ELF-1 (cell line): Measurements from ENCODE around the gene SNAI1.
"Not testable (repeated sequence)": the region's sequence is repeated elsewhere in the genome, so short reads cannot be mapped to it uniquely, and the experiment has no call there.

ENCODE experiments used
- DNase-seq: peaks from one replicate; pipeline ENCODE4 v3.0.0-alpha.2; 2016; ENCODE audit warnings: low read depth, low spot score

Gene SNAI1

DNA sequence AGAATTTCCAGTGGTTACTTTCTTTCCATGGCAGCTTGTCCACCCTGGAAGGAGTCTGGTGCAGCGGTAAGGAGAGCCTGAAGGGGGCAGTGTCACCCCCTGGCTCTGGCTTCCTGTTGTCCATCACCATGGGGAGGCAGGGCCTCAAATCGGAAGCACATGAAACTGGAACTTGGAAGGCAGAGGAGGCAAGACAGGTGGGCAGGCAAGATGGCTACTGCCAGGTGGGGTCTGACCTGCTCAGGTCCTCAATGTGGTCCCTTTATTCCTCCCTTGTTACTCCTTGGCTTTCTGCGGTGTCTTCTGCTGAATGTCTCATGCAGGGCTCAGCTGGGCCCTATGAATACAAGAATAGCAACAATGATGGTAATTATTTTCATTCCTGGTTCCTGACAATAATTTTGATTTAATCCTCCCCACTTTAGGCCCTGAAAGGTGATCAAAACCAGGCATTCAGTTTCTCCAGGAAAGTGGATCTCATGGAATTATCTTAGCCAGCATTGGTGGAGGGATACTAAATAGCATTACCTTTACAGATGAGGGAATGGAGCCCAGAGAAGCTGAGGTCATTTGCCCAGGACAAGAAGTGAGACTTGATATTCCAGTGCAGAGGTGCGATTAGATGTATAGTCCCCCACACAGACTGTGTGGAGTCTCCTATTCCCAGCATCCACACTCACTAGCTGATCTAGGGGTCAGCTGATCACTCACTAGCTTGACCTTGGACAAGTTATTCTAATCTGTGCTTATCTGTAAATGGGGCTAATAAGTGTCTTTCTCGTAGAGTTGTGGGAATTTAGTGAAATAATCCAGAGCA, 17.6 kb upstream of the SNAI1 start:
- peak; percentile 83 for DNase-seq

DNA sequence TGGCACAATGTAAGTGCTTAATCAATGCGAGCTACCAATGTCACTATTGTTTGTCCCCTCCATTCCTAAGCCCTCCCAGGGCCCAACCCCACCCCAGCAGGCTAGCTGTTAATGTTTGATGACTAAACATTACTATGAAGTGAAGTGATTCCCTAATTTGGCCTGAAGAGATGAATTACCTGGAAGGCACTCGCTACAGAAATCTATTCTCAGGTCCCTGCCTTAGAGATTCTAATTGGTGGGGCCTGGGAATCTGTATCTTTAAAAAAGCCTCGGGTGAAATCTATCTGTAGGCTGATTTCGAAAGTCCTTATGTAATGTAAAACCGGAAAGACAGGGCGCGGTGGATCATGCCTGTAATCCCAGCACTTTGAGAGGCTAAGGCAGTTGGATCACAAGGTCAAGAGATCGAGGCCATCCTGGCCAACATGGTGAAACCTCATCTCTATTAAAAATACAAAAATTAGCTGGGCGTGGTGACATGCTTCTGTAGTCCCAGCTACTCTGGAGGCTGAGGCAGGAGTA, 16.9 kb upstream of the SNAI1 start:
- DNase-seq = no peak

- no peak for DNase-seq
Observed at GRCh38 chr20:49966861-49967260, 15.9 kb upstream of the SNAI1 start.

- no peak for DNase-seq
Observed at GRCh38 chr20:49969234-49969633, 13.5 kb upstream of the SNAI1 start.

DNA sequence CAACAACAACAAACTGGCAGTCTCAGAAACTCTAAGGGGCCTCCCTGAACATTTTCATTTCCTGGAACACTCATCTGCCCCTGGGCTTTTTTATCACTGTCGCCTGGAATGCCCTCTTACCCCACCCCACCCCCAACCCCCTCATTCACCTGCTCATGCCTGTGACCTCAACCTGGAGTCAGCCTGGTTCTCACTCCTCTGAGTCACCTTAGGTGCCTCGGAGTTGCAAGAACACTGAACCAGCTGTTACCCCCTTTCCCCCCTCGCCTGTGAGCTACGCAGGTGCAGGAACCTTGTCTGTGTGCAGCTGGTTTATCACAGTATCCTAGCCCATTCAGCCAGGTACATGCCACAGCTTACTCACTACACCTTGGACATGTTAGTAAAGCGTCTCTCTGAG, 12.8 kb upstream of the SNAI1 start:
- no peak for DNase-seq

DNA sequence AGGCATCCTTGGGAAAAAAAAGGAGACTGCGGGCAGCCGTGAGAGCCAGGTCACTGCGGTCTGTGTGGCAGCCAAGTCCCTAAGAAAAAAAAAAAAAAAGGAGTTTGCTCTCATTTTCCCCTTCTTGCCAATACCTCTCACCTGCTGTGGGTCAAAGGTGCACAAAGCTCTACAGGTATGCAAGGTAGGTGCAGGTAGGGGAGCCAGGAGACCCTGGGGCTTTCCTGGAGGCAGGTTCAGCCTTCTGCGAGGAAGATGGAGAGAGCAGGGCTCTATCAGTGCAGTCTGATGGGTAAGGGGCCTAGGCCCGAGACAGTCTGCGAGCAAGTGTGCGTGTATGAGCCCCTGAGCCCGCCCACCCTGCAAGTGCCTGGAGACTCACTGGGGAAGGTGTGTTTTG, 12.3 kb upstream of the SNAI1 start:
- DNase-seq = no peak

DNA sequence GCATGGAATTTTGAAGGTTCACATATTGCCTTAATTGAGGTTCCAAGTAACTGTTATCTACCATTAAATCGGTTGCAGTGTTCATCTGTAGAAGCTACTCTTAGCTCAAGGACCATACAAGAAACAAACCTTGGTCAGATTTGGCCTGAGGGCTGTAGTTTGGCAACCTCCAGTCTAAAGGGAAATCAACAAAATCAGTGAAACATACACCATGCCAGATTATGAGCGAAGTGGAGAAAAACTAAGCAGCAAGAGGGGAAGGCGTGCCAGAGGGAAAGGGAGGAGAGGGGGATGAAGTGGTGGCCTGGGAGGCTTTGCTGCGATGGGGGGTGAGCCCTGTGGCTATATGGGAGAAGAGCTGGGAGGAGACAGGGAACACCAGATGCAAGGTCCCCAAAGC, 8.8 kb upstream of the SNAI1 start:
- no peak for DNase-seq

DNA sequence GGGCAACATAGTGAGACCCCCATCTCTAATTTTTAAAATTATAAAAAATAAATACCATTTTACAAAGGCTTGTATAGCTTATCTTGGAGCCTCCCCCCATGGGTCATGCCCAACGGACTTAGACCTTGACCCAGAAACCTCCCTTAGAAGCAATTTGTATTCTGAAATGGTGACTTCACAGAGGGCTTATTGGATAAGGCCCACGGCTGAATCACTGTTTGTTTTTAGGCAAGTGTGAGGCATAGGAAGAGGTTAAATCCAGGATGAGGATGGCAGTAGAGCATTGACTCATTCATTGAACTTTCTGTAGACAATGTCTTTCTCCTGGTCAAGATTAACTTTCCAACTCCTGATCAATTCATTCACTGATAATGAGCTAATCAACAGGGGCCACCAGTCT, 6.2 kb upstream of the SNAI1 start:
- no peak for DNase-seq

GRCh38 chr20:49977740-49978139, 5.0 kb upstream of the SNAI1 start:
- not testable (repeated sequence) for DNase-seq

DNA sequence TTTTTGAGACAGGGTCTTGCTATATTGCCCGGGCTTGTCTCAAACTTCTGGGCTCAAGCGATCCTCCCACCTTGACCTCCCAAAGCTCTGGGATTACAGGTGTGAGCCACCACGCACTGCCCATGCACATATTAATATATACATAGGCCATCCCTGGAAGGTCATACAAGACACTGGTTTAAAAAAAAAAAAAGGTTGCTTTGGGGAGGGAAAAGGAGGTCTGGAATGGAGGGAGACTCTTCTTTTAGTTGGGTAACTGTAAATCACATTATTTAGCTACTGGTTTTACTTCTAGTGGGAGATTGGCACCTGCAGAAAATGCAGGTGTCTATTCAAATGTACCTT, 4.1 kb upstream of the SNAI1 start:
- DNase-seq = no peak

- DNase-seq = peak; percentile 93
Observed at GRCh38 chr20:49979030-49979832, 3.5 kb upstream of the SNAI1 start.

DNA sequence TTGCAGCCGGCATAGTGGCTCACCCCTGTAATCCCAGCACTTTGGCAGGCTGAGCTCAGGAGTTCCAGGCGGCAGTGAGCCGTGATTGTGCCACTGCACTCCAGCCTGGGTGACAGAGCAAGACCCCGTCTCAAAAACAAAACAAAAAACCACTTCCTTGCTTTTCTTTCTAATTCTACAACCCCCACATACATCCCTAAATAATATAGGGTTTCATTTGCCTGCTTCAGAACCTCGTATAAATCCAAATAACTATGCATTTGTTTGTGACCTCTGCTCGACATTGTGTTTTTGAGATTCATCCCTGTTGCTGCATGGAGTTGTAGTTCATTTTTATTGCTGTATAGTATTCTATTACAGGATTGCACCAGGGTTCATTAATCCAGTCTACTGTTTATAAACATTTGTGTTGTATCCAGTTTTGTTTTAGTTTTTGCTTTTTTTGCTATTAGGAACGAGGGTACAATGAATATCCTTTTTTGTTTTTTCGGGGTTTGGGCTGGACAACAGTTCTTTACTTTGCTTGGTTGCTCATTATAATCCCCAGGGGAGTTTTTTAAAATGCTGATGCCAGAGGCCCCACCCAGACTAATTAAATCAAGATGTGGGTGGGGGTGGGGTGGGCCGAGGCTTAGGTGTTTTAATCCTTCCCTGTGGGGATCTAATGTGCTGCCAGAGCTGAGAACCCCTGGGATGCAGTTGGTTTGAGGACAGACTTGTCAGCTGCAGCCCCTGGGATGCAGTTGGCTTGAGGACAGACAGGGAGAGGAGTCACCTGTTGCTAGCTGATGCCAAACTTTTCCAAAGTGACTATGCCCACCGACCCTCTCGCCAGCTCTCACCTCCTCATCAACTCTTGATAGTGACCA, 2.4 kb upstream of the SNAI1 start:
- no peak for DNase-seq

- DNase-seq = no peak
Observed at GRCh38 chr20:49981218-49982071, 1.3 kb upstream of the SNAI1 start.

DNA sequence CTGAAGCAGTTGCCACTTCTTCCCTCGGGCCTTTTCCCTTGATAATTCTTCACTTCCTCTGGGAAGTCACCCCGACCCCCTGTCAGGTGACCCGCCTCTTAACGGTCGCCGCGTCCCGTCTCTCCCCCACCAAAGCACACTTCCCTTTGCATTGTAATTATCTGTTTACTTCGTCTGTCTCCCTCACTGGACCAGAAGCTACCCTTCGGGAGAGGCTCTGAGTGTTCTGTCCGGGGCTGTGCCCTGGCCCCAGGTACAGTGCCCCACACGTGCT, 771 bp upstream of the SNAI1 start:
- DNase-seq = no peak

DNA sequence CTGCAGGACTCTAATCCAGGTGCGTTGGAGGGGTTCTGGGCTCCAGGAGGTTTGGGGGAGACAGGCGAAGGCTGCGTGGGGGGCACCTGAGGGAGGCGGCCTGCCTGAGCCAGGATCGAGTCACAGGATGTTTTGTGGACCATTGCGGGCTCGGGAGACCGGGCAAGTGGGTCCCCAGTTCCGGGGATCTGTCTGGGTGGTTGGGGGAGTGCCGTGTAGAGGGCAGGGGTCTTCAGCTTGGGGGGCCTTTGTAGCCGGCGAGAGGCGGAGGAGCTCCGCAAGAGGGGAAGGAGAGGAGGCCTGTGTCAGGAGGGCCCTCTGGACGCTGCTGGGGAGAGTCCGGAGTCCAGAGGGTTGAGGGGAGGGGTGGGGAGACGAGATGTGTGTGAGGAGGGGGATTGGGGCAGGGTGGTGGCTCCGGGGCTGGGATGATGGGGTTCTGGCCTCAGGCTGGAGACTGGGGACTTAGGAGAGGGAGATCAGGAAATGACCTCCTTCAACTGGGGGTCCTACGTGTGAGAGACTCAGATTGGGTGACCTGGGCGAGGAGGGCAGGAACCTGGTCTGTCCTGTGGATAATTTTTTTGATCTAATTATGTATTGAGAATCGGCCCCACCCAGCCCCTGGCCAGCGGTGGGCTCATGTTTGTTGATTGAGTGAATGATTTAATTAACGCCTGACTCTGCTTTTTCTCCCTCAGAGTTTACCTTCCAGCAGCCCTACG, 505 bp downstream of the SNAI1 start:
- peak; percentile 46 for DNase-seq

DNA sequence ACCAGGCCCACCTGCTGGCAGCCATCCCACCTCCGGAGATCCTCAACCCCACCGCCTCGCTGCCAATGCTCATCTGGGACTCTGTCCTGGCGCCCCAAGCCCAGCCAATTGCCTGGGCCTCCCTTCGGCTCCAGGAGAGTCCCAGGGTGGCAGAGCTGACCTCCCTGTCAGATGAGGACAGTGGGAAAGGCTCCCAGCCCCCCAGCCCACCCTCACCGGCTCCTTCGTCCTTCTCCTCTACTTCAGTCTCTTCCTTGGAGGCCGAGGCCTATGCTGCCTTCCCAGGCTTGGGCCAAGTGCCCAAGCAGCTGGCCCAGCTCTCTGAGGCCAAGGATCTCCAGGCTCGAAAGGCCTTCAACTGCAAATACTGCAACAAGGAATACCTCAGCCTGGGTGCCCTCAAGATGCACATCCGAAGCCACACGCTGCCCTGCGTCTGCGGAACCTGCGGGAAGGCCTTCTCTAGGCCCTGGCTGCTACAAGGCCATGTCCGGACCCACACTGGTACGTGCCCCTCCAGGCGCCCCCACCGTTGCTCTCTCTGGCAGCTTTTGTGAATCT, 1.1 kb downstream of the SNAI1 start:
- no peak for DNase-seq

- no peak for DNase-seq
Observed at GRCh38 chr20:49984426-49985153, 1.8 kb downstream of the SNAI1 start.

- DNase-seq = no peak
Observed at GRCh38 chr20:49985157-49985556, 2.4 kb downstream of the SNAI1 start.

GRCh38 chr20:49985617-49986016, 2.8 kb downstream of the SNAI1 start:
- DNase-seq = no peak

GRCh38 chr20:49986049-49986448, 3.3 kb downstream of the SNAI1 start:
- no peak for DNase-seq
